ENCODE data around the gene MSH5.

GRCh38 chr6:31728767-31729514, 10.9 kb upstream of the MSH5 start, which contains the start of gene DDAH2:
- TF ChIP-seq SAFB2 (IDR thresholded peaks at IDR 0.05; ENCODE audit: borderline replicate concordance, low read depth, low read length, severe bottlenecking) (no peak), PHF21A (IDR thresholded peaks at IDR 0.05; ENCODE audit: borderline replicate concordance, low read depth) (no peak), MTF1 (CRISPR knock-in tag; IDR thresholded peaks at IDR 0.05; ENCODE audit: borderline replicate concordance) (no peak), FOXK2 (conservative IDR thresholded peaks at IDR 0.05 in 1 of 2, IDR thresholded peaks at IDR 0.05 in 1 of 2; ENCODE audit: low read depth in 2 of 2) (no peak), ARID1B (IDR thresholded peaks at IDR 0.05) (no peak), EP300 (IDR thresholded peaks at IDR 0.05; ENCODE audit: low read length) (no peak), E2F3 (CRISPR knock-in tag; IDR thresholded peaks at IDR 0.05) (no peak; the same call in 1 of the 2 replicates), SP1 (CRISPR knock-in tag; IDR thresholded peaks at IDR 0.05) (no peak), EZH2 (IDR thresholded peaks at IDR 0.05; ENCODE audit: borderline replicate concordance, low read depth, low read length) (no peak)
- TF ChIP-seq, protein P1, sequence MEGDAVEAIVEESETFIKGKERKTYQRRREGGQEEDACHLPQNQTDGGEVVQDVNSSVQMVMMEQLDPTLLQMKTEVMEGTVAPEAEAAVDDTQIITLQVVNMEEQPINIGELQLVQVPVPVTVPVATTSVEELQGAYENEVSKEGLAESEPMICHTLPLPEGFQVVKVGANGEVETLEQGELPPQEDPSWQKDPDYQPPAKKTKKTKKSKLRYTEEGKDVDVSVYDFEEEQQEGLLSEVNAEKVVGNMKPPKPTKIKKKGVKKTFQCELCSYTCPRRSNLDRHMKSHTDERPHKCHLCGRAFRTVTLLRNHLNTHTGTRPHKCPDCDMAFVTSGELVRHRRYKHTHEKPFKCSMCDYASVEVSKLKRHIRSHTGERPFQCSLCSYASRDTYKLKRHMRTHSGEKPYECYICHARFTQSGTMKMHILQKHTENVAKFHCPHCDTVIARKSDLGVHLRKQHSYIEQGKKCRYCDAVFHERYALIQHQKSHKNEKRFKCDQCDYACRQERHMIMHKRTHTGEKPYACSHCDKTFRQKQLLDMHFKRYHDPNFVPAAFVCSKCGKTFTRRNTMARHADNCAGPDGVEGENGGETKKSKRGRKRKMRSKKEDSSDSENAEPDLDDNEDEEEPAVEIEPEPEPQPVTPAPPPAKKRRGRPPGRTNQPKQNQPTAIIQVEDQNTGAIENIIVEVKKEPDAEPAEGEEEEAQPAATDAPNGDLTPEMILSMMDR (IDR thresholded peaks at IDR 0.05 in 2 of 3, conservative IDR thresholded peaks at IDR 0.05 in 1 of 3; ENCODE audit: insufficient read depth in 2 of 3, low read depth in 1 of 3, low read length in 3 of 3): peak in 1 of 3 experiments; percentile 99; a peak in 2 of 6 replicates
